ENCODE data around the gene ANKRD65. TPM values are rescaled to one million over a fixed set of nuclear protein-coding genes. Genes with fewer than 3 reads are reported as not detected.
A peak's percentile ranks its signal among the peaks of the same experiment; 100 is the strongest.
"Not testable (repeated sequence)": the region's sequence is repeated elsewhere in the genome, so short reads cannot be mapped to it uniquely, and the experiment has no call there.

ANKRD65 gene
- total RNA-seq, 1 experiment from 2014 or later: not detected

GRCh38 chr1:1397839-1398523 is 23.1 kb downstream of the ANKRD65 start:
- no peak for DNase-seq (ENCODE audit: low spot score)

- DNase-seq (ENCODE audit: low spot score): no peak
These were observed 25.9 kb downstream of the ANKRD65 start for GRCh38 chr1:1395166-1395565.

- DNase-seq (ENCODE audit: low spot score): no peak
These were observed 27.0 kb downstream of the ANKRD65 start for GRCh38 chr1:1394116-1394515.

DNA sequence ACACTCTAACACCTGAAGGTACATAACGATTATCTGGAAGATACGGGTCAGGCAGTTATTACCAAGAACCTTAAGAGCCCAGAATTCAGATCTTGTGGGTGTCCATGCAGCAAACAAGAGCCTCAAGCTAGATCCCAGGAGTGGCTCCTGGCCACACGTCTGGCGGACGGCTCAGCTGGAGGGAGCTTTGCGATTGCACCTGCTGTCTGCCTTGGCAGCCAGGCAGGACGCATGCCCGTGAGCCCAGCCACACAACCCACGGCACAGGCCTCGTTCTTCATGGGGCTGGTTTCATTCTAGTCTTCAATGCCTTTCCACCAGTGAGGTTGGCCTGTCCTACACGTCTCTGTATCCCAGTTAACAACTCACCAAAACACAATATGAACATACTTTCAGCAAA is 27.6 kb downstream of the ANKRD65 start:
- no peak for DNase-seq (ENCODE audit: low spot score)

GRCh38 chr1:1393014-1393413 is 28.1 kb downstream of the ANKRD65 start:
- DNase-seq (ENCODE audit: low spot score): no peak

DNA sequence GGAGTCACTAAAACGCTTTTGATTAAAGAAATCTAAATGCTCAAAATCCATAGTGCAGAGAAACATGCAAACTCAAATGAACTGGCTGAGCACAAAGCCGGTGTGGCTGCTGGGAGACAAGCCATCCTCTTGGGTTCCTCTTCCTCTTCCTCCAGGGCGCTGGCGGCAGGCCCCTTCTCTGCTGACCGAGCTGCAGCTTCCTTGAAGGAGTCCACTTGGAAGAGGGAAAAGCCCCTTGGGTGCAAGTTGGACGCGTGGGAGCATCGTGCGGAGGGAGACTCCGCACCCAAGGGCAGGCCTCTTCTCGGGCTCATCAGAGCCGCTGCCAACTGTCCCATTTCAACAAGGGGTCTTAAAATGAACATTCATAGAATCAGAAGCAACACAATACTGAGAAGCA is 29.9 kb downstream of the ANKRD65 start:
- no peak for DNase-seq (ENCODE audit: low spot score)

- DNase-seq (ENCODE audit: low spot score): no peak
These were observed 30.4 kb downstream of the ANKRD65 start for GRCh38 chr1:1390675-1391074.

GRCh38 chr1:1388078-1388472 is 33.0 kb downstream of the ANKRD65 start:
- no peak for DNase-seq (ENCODE audit: low spot score)

- DNase-seq (ENCODE audit: low spot score): no peak
These were observed 33.7 kb downstream of the ANKRD65 start for GRCh38 chr1:1387098-1388077.

GRCh38 chr1:1385931-1386330 is 35.1 kb downstream of the ANKRD65 start:
- no peak for DNase-seq (ENCODE audit: low spot score)

GRCh38 chr1:1385339-1385738 is 35.7 kb downstream of the ANKRD65 start:
- DNase-seq (ENCODE audit: low spot score): not testable (repeated sequence)

- no peak for DNase-seq (ENCODE audit: low spot score)
These were observed 39.8 kb downstream of the ANKRD65 start for GRCh38 chr1:1381294-1381693.

DNA sequence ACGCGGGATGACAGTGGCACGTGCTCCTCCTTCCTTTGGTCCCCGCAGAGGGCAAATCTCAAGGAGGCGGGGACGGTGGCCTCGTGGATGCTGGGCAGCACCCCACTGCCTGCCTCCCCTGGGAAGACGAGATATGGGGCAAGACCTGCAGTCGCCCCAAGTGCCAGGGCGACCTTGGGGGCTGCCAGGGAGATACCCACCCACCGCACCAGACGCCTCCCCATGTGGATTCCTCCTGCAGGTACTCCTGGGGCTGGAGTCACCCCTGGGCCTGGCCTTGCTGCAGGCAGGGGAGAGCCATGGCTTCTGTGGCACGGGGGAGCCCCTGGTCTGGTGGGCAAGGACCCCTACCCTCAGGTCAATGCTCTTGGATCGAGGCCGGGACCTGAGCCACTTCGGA is 40.2 kb downstream of the ANKRD65 start:
- no peak for DNase-seq (ENCODE audit: low spot score)

- DNase-seq (ENCODE audit: low spot score): no peak
These were observed 43.4 kb downstream of the ANKRD65 start for GRCh38 chr1:1377540-1378205.

DNA sequence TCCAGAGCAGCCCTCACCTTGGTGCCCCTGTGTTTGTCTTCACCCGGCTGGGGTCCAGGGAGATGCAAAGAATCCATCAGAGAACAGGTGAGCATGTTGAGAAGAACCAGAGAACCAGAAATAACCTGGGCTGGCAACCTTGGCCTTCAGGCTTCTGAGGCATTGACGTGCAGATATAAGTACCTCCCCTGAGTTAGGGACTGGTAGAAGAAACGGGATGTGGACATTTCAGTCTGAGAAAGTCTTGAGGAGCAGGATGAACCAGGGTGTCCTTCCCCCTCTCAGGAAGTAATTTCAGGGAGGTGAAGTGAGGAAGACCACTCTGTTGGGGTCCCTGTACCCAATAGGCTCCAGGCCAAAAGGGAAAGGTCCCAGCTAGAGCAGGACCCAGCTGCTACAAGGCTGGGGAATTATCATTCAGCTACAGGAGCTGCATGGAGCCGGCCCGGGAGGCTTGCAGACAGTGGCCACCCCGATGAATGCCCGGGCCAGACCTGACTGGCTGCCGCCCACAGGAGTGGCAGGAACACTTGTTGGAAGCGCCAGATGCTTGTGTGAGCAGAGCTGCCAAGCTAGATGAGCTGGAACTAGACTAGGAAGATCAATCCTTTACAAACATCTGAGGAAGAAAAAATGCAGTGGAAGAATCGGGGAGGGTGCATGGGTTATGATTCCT is 44.4 kb downstream of the ANKRD65 start:
- no peak for DNase-seq (ENCODE audit: low spot score)

GRCh38 chr1:1374929-1375662 is 46.0 kb downstream of the ANKRD65 start, which contains the start of gene AURKAIP1:
Gene AURKAIP1 (minus strand): TSS chr1:1375207. CDS start chr1:1374756, 451 bp downstream.
- DNase-seq (ENCODE audit: low spot score): peak; percentile 95

GRCh38 chr1:1374589-1374928 is 46.5 kb downstream of the ANKRD65 start:
- no peak for DNase-seq (ENCODE audit: low spot score)

GRCh38 chr1:1373815-1374588 is 47.1 kb downstream of the ANKRD65 start:
- no peak for DNase-seq (ENCODE audit: low spot score)

DNA sequence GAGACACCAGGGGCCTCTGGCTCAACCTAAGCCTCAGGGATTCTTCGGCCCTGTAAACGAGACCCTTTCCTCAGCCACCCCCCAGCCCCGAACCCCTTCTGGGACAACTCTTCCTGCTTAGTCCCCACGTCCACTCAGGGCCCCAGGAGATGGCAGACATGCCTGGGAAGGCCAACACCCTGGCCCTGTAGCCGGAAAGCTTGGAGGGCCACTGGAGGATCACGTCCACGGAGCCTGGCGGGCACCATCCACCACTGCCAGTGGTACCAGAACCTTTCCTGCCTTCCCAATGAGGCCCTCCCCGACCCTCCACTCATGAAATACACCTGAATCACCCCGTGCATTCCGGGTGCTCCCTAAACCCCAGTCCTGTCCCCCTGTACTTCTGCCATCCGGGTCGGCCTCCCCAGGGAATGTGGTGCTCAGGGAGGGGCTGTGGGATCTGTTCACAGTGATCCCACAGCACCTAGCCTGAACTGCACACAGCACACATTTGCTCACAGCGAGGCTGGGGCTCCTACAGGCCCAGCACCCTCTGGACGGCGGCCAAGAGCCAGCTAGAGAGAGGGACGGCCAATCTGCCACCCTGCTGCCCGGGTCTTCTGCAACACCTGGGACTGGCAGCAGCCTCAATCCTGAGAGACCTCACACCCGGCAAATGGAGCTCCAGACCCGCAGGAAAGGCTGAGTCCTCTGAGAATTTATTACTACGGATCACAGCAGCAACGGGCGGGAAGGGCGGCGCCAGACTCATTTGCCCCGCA is 47.8 kb downstream of the ANKRD65 start:
- no peak for DNase-seq (ENCODE audit: low spot score)
